Hematopoietic multipotent progenitor cell (in vitro differentiated cells): ENCODE measurements around the gene LRRC15. TPM values are rescaled to one million over a fixed set of nuclear protein-coding genes. Genes with fewer than 3 reads are reported as not detected.
A peak's percentile ranks its signal among the peaks of the same experiment; 100 is the strongest.

Experiments
- DNase-seq, 3 donors: peaks; one replicate each; pipeline ENCODE4 v3.0.0-alpha.2; 2011 to 2015; ENCODE audit warnings: low read depth in 2 of 3, low spot score in 2 of 3
- total RNA-seq: library from RNA; depleted of rRNA; stranded (reverse); fragments of >200 nt; gene quantifications from one replicate; pipeline ENCODE4 v1.2.3, GENCODE V29; 2012

LRRC15 gene
- total RNA-seq, 1 donor: not detected

DNA sequence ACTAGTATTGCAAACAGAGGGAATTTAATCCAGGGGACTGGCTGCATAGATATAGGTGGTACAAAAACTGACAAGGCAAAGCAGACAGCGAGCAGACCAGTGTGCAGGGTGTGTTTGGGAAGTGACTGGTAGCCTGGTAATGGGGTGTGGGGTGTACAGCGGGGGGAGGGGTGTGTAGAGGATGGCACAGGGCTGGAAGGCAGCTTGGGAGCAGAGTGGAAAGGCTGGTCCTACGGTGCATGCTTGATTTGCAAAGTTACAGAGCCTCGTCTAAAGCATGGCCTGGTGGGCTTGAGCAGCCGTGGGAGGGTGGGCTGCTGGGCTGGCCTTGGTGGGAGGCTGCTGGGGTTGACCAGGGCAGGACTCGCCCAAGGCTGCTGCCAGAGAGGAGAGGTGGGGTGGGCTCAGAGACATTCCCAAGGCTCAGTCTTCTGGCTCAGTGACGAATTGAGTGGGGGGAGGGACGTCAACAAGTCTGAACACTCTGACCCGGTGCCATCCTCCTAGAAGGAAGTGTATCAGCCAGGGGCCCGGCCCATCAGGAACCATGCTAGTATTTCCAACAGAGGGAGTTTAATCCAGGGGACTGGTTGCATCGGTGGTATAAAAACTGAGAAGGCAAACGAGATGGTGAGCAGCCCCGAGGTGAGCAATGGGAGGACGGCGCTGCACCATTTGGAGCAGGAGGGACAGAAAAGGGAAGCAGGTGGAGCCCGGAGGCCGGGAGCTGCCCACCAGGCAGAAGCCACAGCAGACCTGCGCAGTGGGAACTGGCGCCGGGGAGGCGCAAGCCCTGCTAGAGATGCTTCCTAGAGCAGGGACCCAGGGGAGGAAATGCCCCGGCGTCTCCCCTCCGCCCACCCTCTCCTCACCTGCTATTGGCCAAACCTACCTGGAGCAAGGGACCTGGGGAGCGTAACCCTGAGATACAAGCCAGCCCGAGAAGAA, 47.6 kb downstream of the LRRC15 start:
- DNase-seq: no peak

- DNase-seq: no peak
These were observed 48.7 kb downstream of the LRRC15 start for GRCh38 chr3:194320744-194321243.

DNA sequence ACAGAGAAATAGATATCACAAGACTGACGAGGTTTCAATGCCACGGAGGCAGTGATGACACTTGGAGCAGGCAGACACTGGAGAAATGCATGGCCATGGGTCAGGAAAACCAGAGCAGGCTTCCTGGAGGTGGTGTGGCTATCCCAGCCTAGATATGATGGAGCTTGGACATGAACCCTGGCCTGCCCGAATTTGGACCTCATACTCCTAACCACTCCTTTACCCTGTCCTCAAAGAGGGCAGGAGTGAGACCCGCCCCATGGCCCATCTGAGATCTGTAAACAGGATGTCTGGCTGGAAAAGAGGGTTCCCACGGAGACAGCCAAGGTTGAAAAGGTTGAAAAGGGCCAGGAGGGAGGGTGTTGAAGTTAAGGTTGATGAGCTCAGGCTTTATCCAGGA, 49.4 kb downstream of the LRRC15 start:
- no peak for DNase-seq

DNA sequence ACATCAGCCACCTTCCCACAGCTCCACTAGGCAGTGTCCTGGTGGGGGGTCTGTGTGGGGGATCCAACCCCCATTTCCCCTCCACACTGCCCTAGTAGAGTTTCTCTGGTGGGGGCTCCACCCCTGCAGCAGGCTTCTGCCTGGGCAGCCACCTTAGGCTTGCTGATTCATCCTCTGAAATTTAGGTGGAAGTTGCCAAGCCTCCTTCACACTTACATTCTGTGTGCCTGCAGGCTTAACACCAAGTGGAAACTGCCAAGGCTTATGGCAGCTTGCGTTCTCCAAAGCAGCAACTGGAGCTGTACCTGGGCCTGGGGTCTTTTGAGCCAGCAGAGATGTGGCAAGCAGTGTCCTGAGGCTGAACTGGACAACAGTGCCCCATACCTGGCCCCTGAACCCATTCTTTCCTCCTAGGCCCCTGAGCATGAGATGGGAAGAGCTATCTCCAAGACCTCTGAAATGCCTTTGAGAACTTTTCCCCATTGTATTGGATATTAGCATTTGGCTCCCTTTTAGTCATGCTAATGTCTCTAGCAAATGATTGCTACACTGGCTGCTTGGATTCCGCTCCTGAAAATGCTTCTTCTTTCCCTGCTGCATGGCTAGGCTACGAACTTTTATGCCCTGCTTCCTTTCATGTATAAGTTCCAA, 50.9 kb downstream of the LRRC15 start:
- DNase-seq: no peak

GRCh38 chr3:194316918-194317317, 52.6 kb downstream of the LRRC15 start:
- no peak for DNase-seq

GRCh38 chr3:194315965-194316361, 53.6 kb downstream of the LRRC15 start:
- no peak for DNase-seq

- DNase-seq: peak; percentile 71 to 84 (median 78)
These were observed 54.2 kb downstream of the LRRC15 start for GRCh38 chr3:194315088-194315964.

DNA sequence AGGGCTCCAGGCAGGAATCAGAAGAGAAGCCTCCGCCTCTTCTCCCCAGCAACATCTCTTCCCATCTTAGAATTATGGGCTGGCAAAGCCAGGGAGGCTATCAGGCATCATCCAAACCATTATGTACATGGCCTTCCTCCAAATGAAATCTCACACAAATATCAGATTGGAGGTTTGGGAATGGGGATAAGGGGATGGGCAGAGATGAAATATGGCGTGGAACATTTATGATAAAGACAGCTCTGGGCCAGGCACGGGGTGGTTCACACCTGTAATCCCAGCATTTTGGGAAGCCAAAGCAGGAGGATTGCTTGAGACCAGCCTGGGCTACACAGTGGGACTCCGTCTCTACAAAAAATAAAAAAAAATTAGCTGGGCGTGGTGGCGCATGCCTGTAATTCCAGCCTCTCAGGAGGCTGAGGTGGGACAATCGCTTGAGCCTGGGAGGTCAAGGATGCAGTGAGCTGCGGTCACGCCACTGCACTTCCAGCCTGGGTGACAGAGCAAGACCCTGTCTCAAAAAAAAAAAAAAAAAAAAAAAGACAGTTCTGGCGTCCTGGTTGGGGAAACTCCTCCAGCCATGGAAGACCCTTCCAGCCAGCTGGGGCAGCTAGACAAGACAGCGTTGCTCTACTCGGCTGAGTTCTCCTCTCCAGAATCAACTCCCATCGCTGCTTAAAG, 55.0 kb downstream of the LRRC15 start:
- DNase-seq: no peak

GRCh38 chr3:194313560-194314387, 55.8 kb downstream of the LRRC15 start:
- no peak for DNase-seq

- DNase-seq: peak in 2 of 3 donors; percentile 67 to 74
These were observed 56.7 kb downstream of the LRRC15 start for GRCh38 chr3:194312743-194313281.

DNA sequence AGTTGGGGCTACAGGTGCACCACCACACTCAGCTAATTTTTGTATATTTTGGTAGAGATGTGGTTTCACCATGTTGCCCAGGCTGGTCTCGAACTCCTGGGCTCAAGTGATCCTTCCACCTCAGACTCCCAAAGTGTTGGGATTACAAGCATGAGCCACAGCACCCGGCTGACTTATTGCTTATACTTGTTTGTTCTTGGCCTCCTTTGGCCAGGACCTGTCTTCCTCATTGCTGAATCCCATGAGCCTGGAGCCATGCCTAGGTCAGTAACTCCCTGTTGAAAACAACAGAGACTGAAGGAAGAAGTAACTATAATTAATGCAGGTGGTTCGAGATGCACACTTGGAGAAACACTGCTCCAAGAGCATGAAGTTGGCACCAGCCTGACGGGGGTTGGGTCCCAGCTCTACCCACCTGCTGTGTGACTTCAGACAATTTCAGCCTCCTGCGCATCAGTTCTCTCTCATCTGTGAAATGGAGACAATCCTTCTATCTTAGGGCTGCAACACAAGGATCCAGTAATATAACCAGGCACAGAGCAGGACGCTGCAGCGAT, 57.3 kb downstream of the LRRC15 start:
- no peak for DNase-seq

GRCh38 chr3:194311000-194311399, 58.5 kb downstream of the LRRC15 start:
- DNase-seq: no peak

- DNase-seq: no peak
These were observed 59.3 kb downstream of the LRRC15 start for GRCh38 chr3:194310060-194310835.

DNA sequence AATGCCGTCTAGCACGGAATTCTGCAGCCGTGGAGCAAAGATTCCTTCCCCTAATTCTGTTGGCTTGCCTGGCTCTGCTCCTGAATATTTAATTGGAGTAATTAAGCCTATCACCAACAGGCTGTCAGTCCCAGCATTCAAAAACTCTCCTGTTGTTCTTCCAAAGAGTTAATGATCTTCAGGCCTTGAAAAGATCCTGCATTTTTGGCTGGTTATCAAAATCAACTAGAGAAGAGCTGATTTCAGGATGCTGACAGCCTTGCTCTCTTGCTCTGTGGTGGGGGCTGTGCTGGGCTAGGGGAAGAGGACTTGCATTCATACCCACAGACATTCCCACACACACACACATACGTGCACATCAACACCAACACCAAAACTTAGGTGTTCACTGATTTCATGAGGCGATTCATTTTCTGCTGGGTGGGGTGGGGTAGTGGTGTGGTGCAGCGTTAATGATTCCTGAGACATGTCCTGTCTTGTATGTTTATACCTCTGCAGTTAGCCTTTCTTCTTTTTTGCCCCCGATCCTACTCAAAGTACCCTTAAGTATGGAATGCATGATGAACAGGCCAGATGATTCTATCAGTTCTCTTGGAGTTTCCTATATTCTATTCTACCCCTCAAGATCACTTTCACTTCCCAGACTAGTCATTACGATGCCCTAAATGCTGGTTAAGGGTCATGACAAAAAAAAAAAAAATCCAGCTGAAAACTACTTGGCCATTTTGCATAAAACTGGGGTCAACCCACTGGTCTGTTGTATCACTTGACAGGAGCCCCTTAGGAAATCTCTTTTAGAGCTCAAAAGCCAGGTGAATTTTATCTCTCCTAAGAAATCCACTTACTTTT, 60.7 kb downstream of the LRRC15 start:
- no peak for DNase-seq

GRCh38 chr3:194307849-194308248, 61.7 kb downstream of the LRRC15 start:
- no peak for DNase-seq

- DNase-seq: peak in 2 of 3 donors; percentile 56 to 77
These were observed 62.5 kb downstream of the LRRC15 start for GRCh38 chr3:194306771-194307640.
